SIG-M5 treated with dmso at 0.1 percent for 504 hours (cell line): ENCODE data around the gene OR4F6.
"Not testable (repeated sequence)": the region's sequence is repeated elsewhere in the genome, so short reads cannot be mapped to it uniquely, and the experiment has no call there.

Experiments used
- DNase-seq: peaks from one replicate; lab custom pipeline; 2025; ENCODE audit not compliant: unreplicated experiment; lab: John Stamatoyannopoulos, UW

OR4F6 gene

DNA sequence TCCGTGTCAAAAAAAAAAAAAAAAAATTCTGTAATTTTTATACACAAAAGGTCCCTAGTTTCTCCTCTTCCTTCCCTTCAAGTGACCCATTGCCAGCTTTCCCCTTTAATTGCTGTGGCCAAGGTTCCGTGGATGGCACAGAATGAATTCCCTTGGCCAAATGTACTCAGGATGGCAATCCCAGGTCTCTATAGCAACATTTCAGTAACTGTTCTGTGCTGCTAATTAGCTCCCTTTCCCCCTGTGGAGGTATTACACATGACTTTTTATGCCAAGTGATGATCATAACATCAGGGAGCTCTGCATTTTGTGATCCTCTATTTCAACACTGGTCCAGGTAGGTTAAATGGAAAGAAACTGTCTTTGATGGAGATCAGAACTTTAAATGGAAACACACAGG lies at the start of gene OR4F6:
Gene OR4F6 (plus strand): TSS at position 301 of the 400 bp plus-strand sequence. CDS start 2,211 bp downstream, outside the sequence.
- DNase-seq = no peak

DNA sequence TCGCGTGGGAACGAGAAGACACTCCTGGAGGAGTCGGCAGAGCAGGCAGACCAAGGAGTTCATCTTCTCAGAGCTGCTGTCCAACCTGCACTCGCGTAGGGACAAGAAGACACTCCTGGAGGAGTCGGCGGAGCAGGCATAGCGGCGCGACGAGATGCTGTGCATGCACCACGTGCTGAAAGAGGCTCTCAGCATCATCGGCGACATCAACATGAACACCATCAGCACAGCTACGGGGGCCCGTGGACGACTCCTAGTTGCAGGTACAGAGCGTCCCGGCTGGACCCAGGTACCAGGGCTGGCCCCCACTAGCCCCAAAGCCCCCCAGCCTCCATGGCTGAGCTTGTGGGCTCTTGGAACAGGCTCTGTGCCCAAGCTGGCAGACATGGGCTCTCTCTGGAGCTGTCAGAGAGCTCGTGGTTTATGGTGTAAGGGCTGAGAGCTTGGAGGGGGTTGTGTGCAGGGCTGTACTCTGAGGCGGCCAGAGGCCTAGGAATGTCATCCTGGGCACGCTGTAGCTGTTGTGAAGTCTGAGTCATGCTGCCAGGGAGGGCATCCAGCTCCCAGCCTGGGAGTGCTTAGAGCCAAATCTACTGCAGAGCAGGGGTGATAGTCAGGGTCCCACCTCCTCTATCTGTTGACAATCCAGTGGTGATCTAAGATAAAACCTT lies 38.5 kb upstream of the OR4F6 start:
- DNase-seq = not testable (repeated sequence)

GRCh38 chr15:101765340-101765671 lies 38.0 kb upstream of the OR4F6 start:
- not testable (repeated sequence) for DNase-seq

- no peak for DNase-seq
Measured at GRCh38 chr15:101765772-101766456, 37.4 kb upstream of the OR4F6 start.

DNA sequence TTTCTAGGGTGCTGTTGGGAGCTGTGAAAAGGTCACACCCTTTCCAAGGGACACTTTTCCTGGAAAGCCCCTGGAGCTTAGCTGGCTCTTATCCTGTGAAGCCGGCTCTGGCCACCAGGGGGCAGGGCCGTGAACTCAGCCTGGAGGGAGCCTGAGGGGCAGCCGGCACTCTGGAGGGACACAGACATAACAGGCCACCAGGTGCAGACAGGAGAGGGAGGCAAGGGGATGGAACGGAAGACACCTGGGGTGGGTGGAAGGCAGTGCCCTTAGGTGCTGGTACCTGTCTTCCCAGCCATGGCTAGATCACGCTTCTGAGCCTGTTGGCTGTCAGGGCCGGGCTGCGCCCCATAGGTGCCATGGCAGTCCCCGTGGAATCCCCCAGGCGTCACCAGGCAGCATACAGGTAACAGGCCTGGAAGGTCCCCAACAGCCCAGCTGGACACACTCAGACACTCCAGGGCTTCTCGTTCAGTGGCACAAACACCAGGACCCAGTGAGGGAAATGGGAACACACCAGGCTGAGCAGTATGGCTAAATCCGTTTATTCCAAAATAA lies 36.1 kb upstream of the OR4F6 start:
- not testable (repeated sequence) for DNase-seq

GRCh38 chr15:101772921-101773320 lies 30.4 kb upstream of the OR4F6 start:
- no peak for DNase-seq

DNA sequence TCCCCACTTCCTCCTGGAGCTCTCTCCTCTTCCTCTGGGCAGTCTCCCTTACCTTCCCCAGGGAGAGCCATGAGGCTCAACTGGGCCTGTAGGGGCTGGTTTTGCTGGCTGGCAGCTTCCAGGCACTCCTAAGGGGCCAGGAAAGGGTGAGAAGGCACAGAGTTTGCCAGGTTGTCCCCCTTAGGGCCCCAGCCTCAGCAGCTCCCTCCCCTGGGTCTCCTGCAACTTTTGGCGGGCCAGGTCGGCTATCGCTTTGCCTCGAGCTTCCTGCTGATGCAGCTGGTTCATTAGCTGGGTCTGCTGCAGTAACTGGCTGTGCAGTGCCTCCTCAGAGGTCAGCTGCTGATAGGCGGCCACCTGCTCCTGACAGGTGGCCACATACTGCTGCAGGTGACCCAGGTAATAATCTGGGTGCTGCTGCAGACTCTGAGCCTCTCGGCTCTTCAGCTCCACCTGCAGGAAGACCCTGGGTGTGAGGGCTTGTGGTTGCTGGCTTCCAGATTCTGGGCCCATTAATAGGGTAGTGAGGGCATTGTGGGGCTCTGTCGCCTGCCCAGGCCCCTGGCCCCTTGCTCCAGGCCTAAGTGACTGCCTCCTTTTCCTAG lies 29.7 kb upstream of the OR4F6 start:
- DNase-seq = no peak

DNA sequence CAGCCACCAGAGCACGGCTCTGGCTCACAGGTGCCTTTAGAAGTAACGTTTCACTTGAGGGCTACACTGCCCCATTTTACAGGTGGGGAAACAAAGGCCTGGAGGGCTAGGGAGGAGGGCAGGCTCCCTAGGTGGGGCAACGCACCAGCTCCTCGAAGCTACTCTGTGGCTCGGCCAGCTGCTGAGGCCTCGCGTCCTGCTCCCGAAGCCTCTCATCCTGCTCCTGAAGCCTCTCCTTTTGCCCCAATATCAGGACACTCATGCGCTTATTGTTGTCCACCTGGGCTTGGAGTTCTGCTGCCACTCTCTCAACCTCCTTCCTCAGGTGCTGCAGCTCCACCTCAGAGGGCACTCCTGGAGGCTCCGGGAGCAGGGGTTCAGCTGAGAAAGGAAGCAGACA lies 28.2 kb upstream of the OR4F6 start:
- DNase-seq = no peak

DNA sequence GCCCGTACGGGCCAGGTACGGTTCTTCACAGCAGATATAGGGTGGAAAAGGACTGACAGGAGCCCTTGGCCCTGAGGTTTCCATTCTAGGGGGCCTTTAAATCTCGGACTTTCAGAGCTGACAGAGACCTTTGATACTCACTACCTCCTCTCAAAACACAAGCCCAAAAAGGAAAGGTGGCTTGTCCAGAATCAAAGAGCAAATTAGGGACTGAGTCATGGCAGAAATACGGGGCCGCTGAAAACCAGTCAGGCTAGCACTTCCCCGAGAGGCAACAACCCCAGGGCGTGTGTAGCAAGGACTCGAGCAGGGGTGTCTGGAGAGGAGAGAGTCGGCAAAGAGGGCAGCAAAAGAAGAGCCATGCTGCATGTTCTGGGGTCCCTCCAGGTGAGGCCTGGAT lies 24.7 kb upstream of the OR4F6 start:
- not testable (repeated sequence) for DNase-seq

DNA sequence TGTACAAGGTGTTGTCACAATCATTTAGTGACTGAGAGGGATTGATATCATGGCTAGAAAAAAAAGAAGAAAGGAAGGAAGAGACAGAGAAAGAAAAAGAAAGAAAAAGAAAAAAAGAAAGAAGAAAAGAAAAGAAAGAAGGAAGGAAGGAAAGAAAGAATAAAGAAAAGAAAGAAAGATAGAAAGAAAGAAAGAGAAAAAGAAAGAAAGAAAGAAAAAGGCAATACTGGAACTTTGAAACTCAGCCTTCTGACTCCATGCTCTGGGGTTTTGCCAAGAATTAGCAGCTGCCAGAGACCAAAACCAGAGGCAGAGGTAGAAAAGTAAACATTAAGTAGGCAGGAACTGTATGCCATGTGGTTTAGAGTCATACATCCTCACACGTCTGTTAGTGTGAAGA lies 23.1 kb upstream of the OR4F6 start:
- DNase-seq = not testable (repeated sequence)

- no peak for DNase-seq
Measured at GRCh38 chr15:101781928-101782327, 21.4 kb upstream of the OR4F6 start.

GRCh38 chr15:101784644-101785043 lies 18.7 kb upstream of the OR4F6 start:
- DNase-seq = no peak

GRCh38 chr15:101786422-101786821 lies 16.9 kb upstream of the OR4F6 start:
- not testable (repeated sequence) for DNase-seq

DNA sequence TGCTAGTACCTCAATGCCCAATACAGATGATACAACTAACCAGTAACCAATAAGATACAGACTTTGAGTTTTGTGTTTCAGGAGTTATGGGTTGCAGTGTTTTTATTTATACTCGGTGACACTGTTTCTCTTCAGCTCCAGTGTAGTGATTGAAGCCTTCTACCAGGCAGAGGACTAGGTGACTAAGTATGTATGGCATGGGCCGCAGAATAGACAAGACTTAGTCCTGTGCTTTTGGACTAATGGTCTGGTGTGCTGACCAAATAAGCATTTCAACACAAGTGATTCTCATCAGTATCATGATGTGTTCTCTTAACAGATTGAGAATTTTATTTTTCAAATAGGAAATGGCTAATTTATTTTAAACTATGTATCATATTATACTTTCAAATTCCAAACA lies 15.3 kb upstream of the OR4F6 start:
- DNase-seq = not testable (repeated sequence)

GRCh38 chr15:101788503-101789269 lies 14.6 kb upstream of the OR4F6 start:
- DNase-seq = not testable (repeated sequence)

- DNase-seq = not testable (repeated sequence)
Measured at GRCh38 chr15:101790748-101791147, 12.6 kb upstream of the OR4F6 start.

GRCh38 chr15:101793981-101794380 lies 9.3 kb upstream of the OR4F6 start:
- DNase-seq = not testable (repeated sequence)

DNA sequence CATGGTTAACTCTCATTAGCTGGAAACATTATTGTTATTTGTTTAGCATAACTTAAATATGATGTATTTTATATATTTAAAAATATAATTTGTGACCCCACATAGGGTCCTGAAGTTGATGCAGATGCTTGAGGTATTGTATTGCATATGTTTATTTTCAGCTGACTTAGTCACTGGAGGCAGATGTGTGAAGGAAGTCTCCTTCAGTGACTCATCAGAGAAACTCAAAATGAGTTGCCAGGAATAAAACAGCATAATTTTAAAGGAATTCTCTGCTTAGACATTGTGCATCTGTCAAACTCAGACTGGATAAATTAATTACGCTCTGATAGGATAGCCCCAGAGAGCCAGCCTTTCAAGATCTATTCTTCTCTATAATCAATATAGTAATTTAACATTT lies 7.9 kb upstream of the OR4F6 start:
- DNase-seq = no peak

DNA sequence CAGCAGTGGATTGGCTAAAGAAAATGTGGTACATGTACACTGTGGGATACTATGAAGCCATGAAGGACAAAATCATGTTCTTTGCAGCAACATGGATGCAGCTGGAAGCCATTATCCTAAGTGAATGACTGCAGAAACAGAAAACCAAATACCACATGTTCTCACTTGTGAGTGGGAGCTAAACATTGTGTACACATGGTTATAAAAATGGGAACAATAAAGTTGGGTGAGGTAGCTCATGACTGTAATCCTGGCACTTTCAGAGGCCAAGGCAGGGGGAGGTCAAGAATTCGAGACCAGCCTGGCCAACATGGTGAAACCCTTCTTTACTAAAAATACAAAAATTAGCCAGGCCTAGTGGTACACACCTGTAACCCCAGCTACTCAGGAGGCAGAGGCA lies 3.6 kb upstream of the OR4F6 start:
- no peak for DNase-seq

- no peak for DNase-seq
Measured at GRCh38 chr15:101801048-101801447, 2.3 kb upstream of the OR4F6 start.

- DNase-seq = no peak
Measured at GRCh38 chr15:101803676-101804075, 367 bp downstream of the OR4F6 start.
